AG10803 (cell line): ENCODE data around the gene C1QL3.

ENCODE experiments used
- DNase-seq: peaks from one replicate; pipeline ENCODE4 v3.0.0; 2010; ENCODE audit warnings: low read depth
- H3K4me3 ChIP-seq: 2 replicates; pipeline ENCODE4 v1.5.1; 2011; ENCODE audit warnings: mild to moderate bottlenecking, low read length, control low read depth
- CTCF ChIP-seq: conservative IDR thresholded peaks from 2 replicates; pipeline ENCODE4 v1.5.1; 2011; ENCODE audit warnings: mild to moderate bottlenecking, low read length, control low read depth, inconsistent platforms

The C1QL3 gene

GRCh38 chr10:16545116-16545736, 23.5 kb upstream of the C1QL3 start:
- TF ChIP-seq CTCF = peak; percentile 87
- no peak overlapping the region for H3K4me3 ChIP-seq
- peak; percentile 46 for DNase-seq

GRCh38 chr10:16544591-16544990, 22.9 kb upstream of the C1QL3 start:
- no peak for DNase-seq
- H3K4me3 ChIP-seq = no peak overlapping the region
- no peak for TF ChIP-seq CTCF

GRCh38 chr10:16544099-16544498, 22.4 kb upstream of the C1QL3 start:
- no peak overlapping the region for H3K4me3 ChIP-seq
- no peak for TF ChIP-seq CTCF
- no peak for DNase-seq

GRCh38 chr10:16536155-16536554, 14.5 kb upstream of the C1QL3 start:
- no peak overlapping the region for H3K4me3 ChIP-seq
- DNase-seq = no peak
- TF ChIP-seq CTCF = no peak

- no peak for DNase-seq
- no peak for TF ChIP-seq CTCF
- no peak overlapping the region for H3K4me3 ChIP-seq
Measured at GRCh38 chr10:16529853-16530252, 8.2 kb upstream of the C1QL3 start.

GRCh38 chr10:16527452-16527851, 5.8 kb upstream of the C1QL3 start:
- DNase-seq = no peak
- TF ChIP-seq CTCF = no peak
- H3K4me3 ChIP-seq = no peak overlapping the region

- peak; percentile 29 for TF ChIP-seq CTCF
- peak; percentile 15 for DNase-seq
- peak overlapping the region; percentile 46 for H3K4me3 ChIP-seq
Measured at GRCh38 chr10:16520900-16521299, 779 bp downstream of the C1QL3 start.
